Inflammatory macrophage treated with lipopolysaccharide for 4 hours (primary cell): ENCODE measurements around the gene PPP2R5B.

Experiments
- DNase-seq: peaks from one replicate; pipeline ENCODE4 v3.0.0-alpha.2; 2020

Gene PPP2R5B

GRCh38 chr11:64923944-64924909 lies at the start of gene PPP2R5B:
TSS of gene PPP2R5B (plus strand) at chr11:64924689. CDS start at chr11:64925735, 1,046 bp downstream.
- peak; percentile 95 for DNase-seq

- peak; percentile 46 for DNase-seq
These were observed 48.9 kb upstream of the PPP2R5B start for GRCh38 chr11:64875369-64876228.

GRCh38 chr11:64876229-64876750 lies 48.2 kb upstream of the PPP2R5B start:
- DNase-seq = no peak

- no peak for DNase-seq
These were observed 47.6 kb upstream of the PPP2R5B start for GRCh38 chr11:64876835-64877341.

GRCh38 chr11:64877390-64878222 lies 46.9 kb upstream of the PPP2R5B start:
- DNase-seq = peak; percentile 57

- DNase-seq = no peak
These were observed 46.3 kb upstream of the PPP2R5B start for GRCh38 chr11:64878223-64878493.

- DNase-seq = peak; percentile 99
These were observed 45.8 kb upstream of the PPP2R5B start, which contains the start of gene EHD1 for GRCh38 chr11:64878494-64879243. TSS of gene EHD1 (minus strand) at chr11:64878621. CDS start at chr11:64878464, 157 bp downstream.

GRCh38 chr11:64879244-64879900 lies 45.1 kb upstream of the PPP2R5B start:
- DNase-seq = peak; percentile 98

GRCh38 chr11:64880240-64881001 lies 44.1 kb upstream of the PPP2R5B start:
- peak; percentile 88 for DNase-seq

GRCh38 chr11:64881476-64881875 lies 43.0 kb upstream of the PPP2R5B start:
- DNase-seq = no peak

- no peak for DNase-seq
These were observed 42.2 kb upstream of the PPP2R5B start for GRCh38 chr11:64882243-64882642.

GRCh38 chr11:64883575-64883974 lies 40.9 kb upstream of the PPP2R5B start:
- no peak for DNase-seq

GRCh38 chr11:64884019-64884418 lies 40.5 kb upstream of the PPP2R5B start:
- no peak for DNase-seq

- DNase-seq = peak; percentile 97
These were observed 38.9 kb upstream of the PPP2R5B start for GRCh38 chr11:64885367-64886286.

GRCh38 chr11:64887234-64887756 lies 37.2 kb upstream of the PPP2R5B start:
- DNase-seq = no peak

GRCh38 chr11:64887757-64888405 lies 36.6 kb upstream of the PPP2R5B start:
- DNase-seq = peak; percentile 75

GRCh38 chr11:64888406-64888728 lies 36.1 kb upstream of the PPP2R5B start:
- no peak for DNase-seq
